Fibroblast of pulmonary artery (primary cell): ENCODE measurements around the gene FANCE.

Source experiments
- DNase-seq: peaks from one replicate; pipeline ENCODE4 v3.0.0-alpha.2; 2010; ENCODE audit warnings: low read depth
- H3K4me3 ChIP-seq: replicated peaks from 2 replicates; pipeline ENCODE4 v1.5.1; 2011; ENCODE audit warnings: low read depth, mild to moderate bottlenecking, control low read depth, low read length, moderate library complexity
- TF ChIP-seq, protein P1 (sequence below): IDR thresholded peaks from 2 replicates; pipeline ENCODE4 v1.5.1; 2011; ENCODE audit warnings: mild to moderate bottlenecking, control low read depth, low read length, inconsistent platforms; ENCODE audit errors: missing control alignments

The FANCE gene

GRCh38 chr6:35505999-35506412 lies 53.9 kb downstream of the FANCE start:
- DNase-seq: no peak
- TF ChIP-seq, protein P1, sequence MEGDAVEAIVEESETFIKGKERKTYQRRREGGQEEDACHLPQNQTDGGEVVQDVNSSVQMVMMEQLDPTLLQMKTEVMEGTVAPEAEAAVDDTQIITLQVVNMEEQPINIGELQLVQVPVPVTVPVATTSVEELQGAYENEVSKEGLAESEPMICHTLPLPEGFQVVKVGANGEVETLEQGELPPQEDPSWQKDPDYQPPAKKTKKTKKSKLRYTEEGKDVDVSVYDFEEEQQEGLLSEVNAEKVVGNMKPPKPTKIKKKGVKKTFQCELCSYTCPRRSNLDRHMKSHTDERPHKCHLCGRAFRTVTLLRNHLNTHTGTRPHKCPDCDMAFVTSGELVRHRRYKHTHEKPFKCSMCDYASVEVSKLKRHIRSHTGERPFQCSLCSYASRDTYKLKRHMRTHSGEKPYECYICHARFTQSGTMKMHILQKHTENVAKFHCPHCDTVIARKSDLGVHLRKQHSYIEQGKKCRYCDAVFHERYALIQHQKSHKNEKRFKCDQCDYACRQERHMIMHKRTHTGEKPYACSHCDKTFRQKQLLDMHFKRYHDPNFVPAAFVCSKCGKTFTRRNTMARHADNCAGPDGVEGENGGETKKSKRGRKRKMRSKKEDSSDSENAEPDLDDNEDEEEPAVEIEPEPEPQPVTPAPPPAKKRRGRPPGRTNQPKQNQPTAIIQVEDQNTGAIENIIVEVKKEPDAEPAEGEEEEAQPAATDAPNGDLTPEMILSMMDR: no peak
- no peak overlapping the region for H3K4me3 ChIP-seq

- TF ChIP-seq, protein P1: no peak
- DNase-seq: no peak
- no peak overlapping the region for H3K4me3 ChIP-seq
Measured at GRCh38 chr6:35506536-35506935, 54.4 kb downstream of the FANCE start.

DNA sequence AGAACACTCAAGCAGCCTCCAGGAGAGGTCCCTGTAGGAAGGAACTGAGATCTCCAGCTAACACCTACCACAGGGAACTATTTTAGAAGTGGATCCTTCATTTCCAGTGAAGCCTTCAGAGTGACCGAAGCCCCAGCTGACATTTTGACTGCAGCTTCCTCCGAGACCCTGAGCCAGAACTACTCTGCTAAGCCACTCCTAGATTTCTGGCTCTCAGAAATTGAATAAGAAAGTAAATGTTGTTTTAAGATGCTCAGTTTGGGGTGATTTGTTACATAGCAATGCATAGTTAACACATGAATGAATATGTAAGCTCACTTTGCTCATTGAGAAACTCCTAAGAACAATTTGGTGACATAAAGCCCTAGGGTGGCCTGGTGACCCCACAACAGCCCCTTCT lies 55.1 kb downstream of the FANCE start:
- TF ChIP-seq, protein P1: no peak
- H3K4me3 ChIP-seq: no peak overlapping the region
- DNase-seq: no peak

GRCh38 chr6:35508027-35508426 lies 55.9 kb downstream of the FANCE start:
- DNase-seq: no peak

GRCh38 chr6:35508542-35508941 lies 56.4 kb downstream of the FANCE start:
- H3K4me3 ChIP-seq: no peak overlapping the region
- TF ChIP-seq, protein P1: no peak
- no peak for DNase-seq

More at GRCh38 chr6:35508027-35508426, 55.9 kb downstream of the FANCE start:
- no peak overlapping the region for H3K4me3 ChIP-seq
- TF ChIP-seq, protein P1: no peak

DNA sequence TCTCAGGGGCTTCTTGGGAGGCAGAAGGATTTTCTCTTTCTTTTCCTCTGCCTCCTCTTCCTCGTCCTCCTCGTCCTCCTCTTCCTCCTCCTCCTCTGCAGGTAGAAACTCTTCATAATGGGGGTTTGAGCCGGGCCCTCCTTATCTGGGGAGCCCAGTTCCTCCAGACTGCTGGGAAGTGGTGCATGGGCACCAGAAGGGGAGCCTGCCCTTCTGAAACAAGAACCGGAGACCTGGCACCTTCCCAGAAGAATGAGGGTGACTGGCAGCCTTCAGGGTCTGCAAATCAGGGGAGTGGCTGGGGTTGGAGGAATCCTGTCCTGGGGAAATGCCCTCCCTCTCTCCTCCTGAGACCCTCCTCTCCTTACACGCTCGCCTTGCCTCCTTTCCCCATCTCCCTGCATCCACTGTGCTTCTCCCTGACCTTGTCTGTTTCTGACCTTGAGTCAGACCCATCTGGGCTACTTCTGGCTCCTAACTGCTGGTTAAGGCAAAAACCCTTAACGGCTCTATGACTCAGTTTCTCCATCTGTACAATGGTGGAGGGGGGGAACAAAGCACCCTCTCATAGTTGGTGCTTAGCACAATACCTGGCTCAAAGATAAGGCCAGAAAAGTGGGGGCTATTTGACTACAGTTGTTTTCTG lies 58.9 kb downstream of the FANCE start:
- H3K4me3 ChIP-seq: no peak overlapping the region
- DNase-seq: no peak
- TF ChIP-seq, protein P1: no peak

DNA sequence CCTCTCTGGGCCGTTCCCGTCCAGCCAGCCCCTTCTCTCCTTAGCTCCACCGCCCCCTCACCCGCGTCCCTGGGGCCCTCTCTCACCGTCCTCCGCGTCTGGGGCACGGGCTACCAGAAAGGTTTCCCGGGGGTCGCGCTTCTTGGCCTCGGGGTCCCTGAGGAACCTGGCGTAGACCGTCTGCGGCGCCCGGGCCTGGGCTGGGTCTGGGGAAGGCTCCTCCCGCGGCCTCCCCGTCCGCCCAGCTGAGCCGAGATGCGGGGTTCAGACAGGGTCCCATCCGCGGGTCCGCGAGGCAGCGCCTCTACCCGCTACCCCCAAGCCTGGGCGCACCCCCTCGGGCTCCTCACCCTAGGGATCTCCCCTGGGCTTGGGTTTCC lies 59.4 kb downstream of the FANCE start:
- no peak overlapping the region for H3K4me3 ChIP-seq
- DNase-seq: no peak
- TF ChIP-seq, protein P1: no peak
